ENCODE data around the gene FAM118B.

GRCh38 chr11:126185259-126186024 is 26.1 kb upstream of the FAM118B start:
- TF ChIP-seq CTCF (IDR thresholded peaks at IDR 0.05; ENCODE audit: insufficient read depth, low read length, poor library complexity, severe bottlenecking) (no peak), EZH2phosphoT487 (conservative IDR thresholded peaks at IDR 0.05; ENCODE audit: low read length) (no peak)

All from SU-DHL-6 (cell line).